ENCODE results near the gene DCPS.

The DCPS gene

GRCh38 chr11:126265811-126266210 lies 38.0 kb upstream of the DCPS start:
- Histone ChIP-seq H2AFZ (ENCODE audit: low read depth) (no peak overlapping the region), H3K79me2 (ENCODE audit: insufficient read depth, low read depth) (peaks cover 32% of the 10 kb centered on the region), H4K20me1 (ENCODE audit: insufficient read depth) (no peaks in the 10 kb centered on the region), H3K36me3 (ENCODE audit: insufficient read depth) (no peaks in the 10 kb centered on the region), H3K27ac (no peak overlapping the region), H3K9ac (no peak overlapping the region), H3K4me3 (IDR thresholded peaks at IDR 0.05; ENCODE audit: insufficient read depth, low read depth, low read length) (no peak overlapping the region), H3K4me2 (no peak overlapping the region), H3K4me1 (ENCODE audit: low read depth, poor library complexity, severe bottlenecking) (peaks cover 14% of the 10 kb centered on the region), H3K27me3 (ENCODE audit: insufficient read depth, low read depth) (no peaks in the 10 kb centered on the region)
- TF ChIP-seq, protein P1, sequence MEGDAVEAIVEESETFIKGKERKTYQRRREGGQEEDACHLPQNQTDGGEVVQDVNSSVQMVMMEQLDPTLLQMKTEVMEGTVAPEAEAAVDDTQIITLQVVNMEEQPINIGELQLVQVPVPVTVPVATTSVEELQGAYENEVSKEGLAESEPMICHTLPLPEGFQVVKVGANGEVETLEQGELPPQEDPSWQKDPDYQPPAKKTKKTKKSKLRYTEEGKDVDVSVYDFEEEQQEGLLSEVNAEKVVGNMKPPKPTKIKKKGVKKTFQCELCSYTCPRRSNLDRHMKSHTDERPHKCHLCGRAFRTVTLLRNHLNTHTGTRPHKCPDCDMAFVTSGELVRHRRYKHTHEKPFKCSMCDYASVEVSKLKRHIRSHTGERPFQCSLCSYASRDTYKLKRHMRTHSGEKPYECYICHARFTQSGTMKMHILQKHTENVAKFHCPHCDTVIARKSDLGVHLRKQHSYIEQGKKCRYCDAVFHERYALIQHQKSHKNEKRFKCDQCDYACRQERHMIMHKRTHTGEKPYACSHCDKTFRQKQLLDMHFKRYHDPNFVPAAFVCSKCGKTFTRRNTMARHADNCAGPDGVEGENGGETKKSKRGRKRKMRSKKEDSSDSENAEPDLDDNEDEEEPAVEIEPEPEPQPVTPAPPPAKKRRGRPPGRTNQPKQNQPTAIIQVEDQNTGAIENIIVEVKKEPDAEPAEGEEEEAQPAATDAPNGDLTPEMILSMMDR (conservative IDR thresholded peaks at IDR 0.05; ENCODE audit: low read depth, low read length) = 0 out of 2 replicates have a peak, but pooled peaks have one; percentile 23

DNA sequence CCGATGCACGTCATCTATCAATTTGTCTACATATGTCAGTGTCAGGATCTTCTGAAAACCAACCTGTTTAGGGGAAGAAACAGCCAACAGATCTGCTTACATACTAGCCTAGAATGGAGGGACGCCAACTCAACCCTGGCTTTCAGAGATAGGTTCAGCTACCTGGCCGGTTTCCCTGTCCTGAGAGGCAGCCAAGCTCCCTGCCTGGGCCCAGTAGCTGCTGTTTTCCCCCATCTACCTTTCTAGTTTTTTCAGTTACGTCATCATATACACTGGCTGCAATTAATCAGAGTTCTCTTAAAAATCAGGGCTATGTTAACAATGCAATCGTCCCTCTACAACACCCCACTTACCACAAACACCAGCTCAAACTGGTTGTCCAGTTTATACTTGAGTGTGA lies 36.2 kb upstream of the DCPS start:
- Histone ChIP-seq H3K4me1 (ENCODE audit: low read depth, poor library complexity, severe bottlenecking) (peaks cover 14% of the 10 kb centered on the region), H3K4me3 (IDR thresholded peaks at IDR 0.05; ENCODE audit: insufficient read depth, low read depth, low read length) (no peak overlapping the region), H2AFZ (ENCODE audit: low read depth) (no peak overlapping the region), H3K27ac (peak overlapping the region; percentile 35; the same call in 1 of the 2 replicates), H3K4me2 (peak overlapping the region; percentile 72), H3K27me3 (ENCODE audit: insufficient read depth, low read depth) (no peaks in the 10 kb centered on the region), H4K20me1 (ENCODE audit: insufficient read depth) (no peaks in the 10 kb centered on the region), H3K79me2 (ENCODE audit: insufficient read depth, low read depth) (peaks cover 32% of the 10 kb centered on the region), H3K36me3 (ENCODE audit: insufficient read depth) (no peaks in the 10 kb centered on the region), H3K9ac (peak overlapping the region; percentile 79; the same call in 1 of the 2 replicates)
- TF ChIP-seq, protein P1 (conservative IDR thresholded peaks at IDR 0.05; ENCODE audit: low read depth, low read length) = no peak

- no peaks in the 10 kb centered on the region for H4K20me1 ChIP-seq (ENCODE audit: insufficient read depth)
- H3K79me2 ChIP-seq (ENCODE audit: insufficient read depth, low read depth) = peaks cover 32% of the 10 kb centered on the region
- H3K36me3 ChIP-seq (ENCODE audit: insufficient read depth) = no peaks in the 10 kb centered on the region
- H3K4me1 ChIP-seq (ENCODE audit: low read depth, poor library complexity, severe bottlenecking) = peaks cover 14% of the 10 kb centered on the region
- H2AFZ ChIP-seq (ENCODE audit: low read depth) = peak overlapping the region; percentile 18; the same call in 1 of the 2 replicates
- H3K9ac ChIP-seq = peak overlapping the region; percentile 79
- TF ChIP-seq, protein P1 (conservative IDR thresholded peaks at IDR 0.05; ENCODE audit: low read depth, low read length) = no peak
- H3K27ac ChIP-seq = peak overlapping the region; percentile 35; the same call in 1 of the 2 replicates
- H3K4me2 ChIP-seq = peak overlapping the region; percentile 72
- no peak overlapping the region for H3K4me3 ChIP-seq (IDR thresholded peaks at IDR 0.05; ENCODE audit: insufficient read depth, low read depth, low read length)
- H3K27me3 ChIP-seq (ENCODE audit: insufficient read depth, low read depth) = no peaks in the 10 kb centered on the region
Observed at GRCh38 chr11:126268361-126268707, 35.5 kb upstream of the DCPS start.

- Histone ChIP-seq H2AFZ (ENCODE audit: low read depth) (peak within 1 kb of the TSS; percentile 41; the same call in 1 of the 2 replicates), H3K36me3 (ENCODE audit: insufficient read depth) (no peaks in the 10 kb centered on the region), H3K79me2 (ENCODE audit: insufficient read depth, low read depth) (peaks cover 32% of the 10 kb centered on the region)
Observed at GRCh38 chr11:126268708-126269579, 34.9 kb upstream of the DCPS start, which contains the start of the genes FOXRED1 and SRPRA. FOXRED1 (plus strand) TSS chr11:126269154; CDS start chr11:126269207, 53 bp downstream. SRPRA (minus strand) TSS chr11:126268895; CDS start chr11:126268804, 91 bp downstream.

More at GRCh38 chr11:126268708-126269579, 34.9 kb upstream of the DCPS start, which contains the start of the genes FOXRED1 and SRPRA:
- H3K4me1 ChIP-seq (ENCODE audit: low read depth, poor library complexity, severe bottlenecking) = peaks cover 14% of the 10 kb centered on the region
- H3K4me3 ChIP-seq (IDR thresholded peaks at IDR 0.05; ENCODE audit: insufficient read depth, low read depth, low read length) = no peak within 1 kb of the TSS
- no peaks in the 10 kb centered on the region for H3K27me3 ChIP-seq (ENCODE audit: insufficient read depth, low read depth)
- H3K27ac ChIP-seq = peak within 1 kb of the TSS; percentile 36; the same call in 1 of the 2 replicates
- H3K9ac ChIP-seq = peak within 1 kb of the TSS; percentile 79
- no peaks in the 10 kb centered on the region for H4K20me1 ChIP-seq (ENCODE audit: insufficient read depth)
- H3K4me2 ChIP-seq = peak within 1 kb of the TSS; percentile 72
- TF ChIP-seq, protein P1 (conservative IDR thresholded peaks at IDR 0.05; ENCODE audit: low read depth, low read length) = no peak
